ENCODE data around the gene HRNR. TPM values are rescaled to one million over a fixed set of nuclear protein-coding genes. Genes with fewer than 3 reads are reported as not detected.

The HRNR gene
- polyA plus RNA-seq, 2 of the 4 experiments (the other 2 are of a cell fraction) = not detected

- POLR2A ChIA-PET = no interaction called here
- FAIRE-seq = no peak
- Histone ChIP-seq H3K4me2 (no peak overlapping the region), H3K4me3 (no peak overlapping the region), H3K4me1 (no peaks in the 10 kb centered on the region), H3K27ac (no peak overlapping the region), H3K9me3 (no peaks in the 10 kb centered on the region)
- no peak for DNase-seq (ENCODE audit: low read depth in 1 of 2, low spot score in 1 of 2)
- CTCF ChIA-PET = interaction anchor here (1.0 to 1.6 kb wide), 2 partner anchors 190 to 207 kb away, joined by 4 to 5 read pairs; no protein-coding TSS in a partner anchor
- 31% methylated on average over 2 of the region's 2 CpGs for WGBS (ENCODE audit: missing lambda C conversion rate)
- TF ChIP-seq EP300 (IDR thresholded peaks at IDR 0.05) = no peak
- no peak for TF ChIP-seq BCL3 (IDR thresholded peaks at IDR 0.05)
- TF ChIP-seq MAFK (IDR thresholded peaks at IDR 0.05; ENCODE audit: partially characterized antibody) = no peak
- no peak for TF ChIP-seq FOSL2 (IDR thresholded peaks at IDR 0.05)
- no peak for TF ChIP-seq FOSL2 (CRISPR knock-in tag; IDR thresholded peaks at IDR 0.05)
- no peak for TF ChIP-seq CTCF (IDR thresholded peaks at IDR 0.05)
- no peak for TF ChIP-seq CBX8 (IDR thresholded peaks at IDR 0.05)
- TF ChIP-seq CHD4 (IDR thresholded peaks at IDR 0.05; ENCODE audit: borderline replicate concordance) = no peak
- TF ChIP-seq KDM1A (IDR thresholded peaks at IDR 0.05; ENCODE audit: low read depth) = no peak
- no peak for TF ChIP-seq HOXA7 (CRISPR knock-in tag; IDR thresholded peaks at IDR 0.05)
- TF ChIP-seq ATOH8 (CRISPR knock-in tag; IDR thresholded peaks at IDR 0.05; ENCODE audit: low read depth) = no peak
- no peak for TF ChIP-seq MAX (IDR thresholded peaks at IDR 0.05)
- TF ChIP-seq JUNB (IDR thresholded peaks at IDR 0.05) = no peak
- TF ChIP-seq SREBF2 (IDR thresholded peaks at IDR 0.05) = no peak
- no peak for TF ChIP-seq POLR2A (IDR thresholded peaks at IDR 0.05; ENCODE audit: low read length)
- no peak for TF ChIP-seq FOXS1 (CRISPR knock-in tag; IDR thresholded peaks at IDR 0.05)
- no peak for TF ChIP-seq ZC3H11A (IDR thresholded peaks at IDR 0.05)
- ATAC-seq = no peak
Observed at GRCh38 chr1:152251391-152251790, 27.4 kb upstream of the HRNR start.

GRCh38 chr1:152247316-152247715 lies 23.3 kb upstream of the HRNR start:
- CTCF ChIA-PET = interaction anchor here (1.1 to 1.3 kb wide), 2 partner anchors 24 to 58 kb away, joined by 3 to 4 read pairs; no protein-coding TSS in a partner anchor
- TF ChIP-seq CEBPB (IDR thresholded peaks at IDR 0.05) = no peak
- TF ChIP-seq NR3C1 (IDR thresholded peaks at IDR 0.05) = no peak
- no peak for TF ChIP-seq HES2 (IDR thresholded peaks at IDR 0.05)
- TF ChIP-seq RNF2 (IDR thresholded peaks at IDR 0.05; ENCODE audit: borderline replicate concordance, low read depth) = no peak
- TF ChIP-seq CBX2 (IDR thresholded peaks at IDR 0.05; ENCODE audit: borderline replicate concordance, low read depth) = no peak
- TF ChIP-seq SREBF2 (IDR thresholded peaks at IDR 0.05) = no peak
- TF ChIP-seq USF2 (IDR thresholded peaks at IDR 0.05) = no peak
- TF ChIP-seq GATA3 (IDR thresholded peaks at IDR 0.05; ENCODE audit: borderline replicate concordance) = no peak
- no peak for TF ChIP-seq ELK1 (IDR thresholded peaks at IDR 0.05; ENCODE audit: low read depth, low read length)
- no peak for TF ChIP-seq ZNF302 (CRISPR knock-in tag; IDR thresholded peaks at IDR 0.05)
- TF ChIP-seq EP300 (IDR thresholded peaks at IDR 0.05) = no peak
- TF ChIP-seq E2F6 (IDR thresholded peaks at IDR 0.05; ENCODE audit: borderline replicate concordance, low read depth) = no peak
- TF ChIP-seq JUNB (IDR thresholded peaks at IDR 0.05) = no peak
- no peak for TF ChIP-seq BCL3 (IDR thresholded peaks at IDR 0.05)
- Histone ChIP-seq H3K9me3 (no peaks in the 10 kb centered on the region), H3K27ac (no peak overlapping the region), H3K4me3 (no peak overlapping the region), H3K4me1 (no peaks in the 10 kb centered on the region), H3K4me2 (no peak overlapping the region)
- POLR2A ChIA-PET = no interaction called here
- DNase-seq (ENCODE audit: low read depth in 1 of 2, low spot score in 1 of 2) = no peak
- no peak for FAIRE-seq
- WGBS (ENCODE audit: missing lambda C conversion rate) = 4% methylated on average over 1 of the region's 1 CpG
- no peak for ATAC-seq
